ENCODE measurements around the gene MIPEP. TPM values are rescaled to one million over a fixed set of nuclear protein-coding genes. Genes with fewer than 3 reads are reported as not detected.

MIPEP gene
- total RNA-seq, 4 donors from 2014 or later, result 12.1 to 20.3 (median 16.0) TPM

- TF ChIP-seq CTCF (IDR thresholded peaks at IDR 0.05) (no peak), POLR2AphosphoS5 (IDR thresholded peaks at IDR 0.05) (no peak), EP300 (IDR thresholded peaks at IDR 0.05) (no peak), POLR2A (IDR thresholded peaks at IDR 0.05; ENCODE audit: low read depth) (no peak)
- 72% methylated on average over 3 of the region's 3 CpGs for WGBS
- peak overlapping the region in 1 of 4 donors; percentile 35 for H3K27ac ChIP-seq (replicated peaks in 1 of 4)
- no peak overlapping the region for H3K4me3 ChIP-seq
- H3K36me3 ChIP-seq, result peaks cover 0 to 3% (median 0%) of the 10 kb centered on the region in 4 donors
- no peaks in the 10 kb centered on the region for H3K9me3 ChIP-seq
- intact Hi-C loops (cut with DNase I), result no loop called here
- no peak for DNase-seq (ENCODE audit: extremely low spot score)
- H3K27me3 ChIP-seq, result no peaks in the 10 kb centered on the region
- H3K4me1 ChIP-seq, result peaks cover 0 to 23% (median 16%) of the 10 kb centered on the region in 4 donors
Measured at GRCh38 chr13:23811366-23812062, 77.7 kb downstream of the MIPEP start.

GRCh38 chr13:23810685-23811240 is 78.4 kb downstream of the MIPEP start:
- intact Hi-C loops (cut with DNase I), result no loop called here
- Histone ChIP-seq H3K27ac (replicated peaks in 1 of 4) (peak overlapping the region; percentile 35 to 61 (median 49)), H3K36me3 (peaks cover 0 to 4% (median 0%) of the 10 kb centered on the region in 4 donors), H3K27me3 (no peaks in the 10 kb centered on the region), H3K4me1 (peaks cover 0 to 23% (median 16%) of the 10 kb centered on the region in 4 donors), H3K9me3 (no peaks in the 10 kb centered on the region), H3K4me3 (no peak overlapping the region)
- TF ChIP-seq EP300 (IDR thresholded peaks at IDR 0.05), result no peak
- TF ChIP-seq CTCF (IDR thresholded peaks at IDR 0.05), result peak in 1 of 3 experiments; percentile 9
- no peak for DNase-seq (ENCODE audit: extremely low spot score)
- WGBS, result 52% methylated on average over 7 of the region's 7 CpGs

GRCh38 chr13:23808803-23809202 is 80.4 kb downstream of the MIPEP start:
- TF ChIP-seq POLR2A (IDR thresholded peaks at IDR 0.05; ENCODE audit: low read depth) (no peak), EP300 (IDR thresholded peaks at IDR 0.05) (no peak), CTCF (IDR thresholded peaks at IDR 0.05) (no peak), POLR2AphosphoS5 (IDR thresholded peaks at IDR 0.05) (no peak)
- Histone ChIP-seq H3K4me1 (peaks cover 0 to 23% (median 16%) of the 10 kb centered on the region in 4 donors), H3K27me3 (no peaks in the 10 kb centered on the region), H3K36me3 (peaks cover 0 to 16% (median 0%) of the 10 kb centered on the region in 4 donors), H3K9me3 (no peaks in the 10 kb centered on the region), H3K27ac (replicated peaks in 1 of 4) (no peak overlapping the region), H3K4me3 (no peak overlapping the region)
- no peak for DNase-seq (ENCODE audit: extremely low spot score)
- WGBS, result 73% methylated on average over 1 of the region's 1 CpG
- intact Hi-C loops (cut with DNase I), result no loop called here

- Histone ChIP-seq H3K4me3 (no peak overlapping the region), H3K9me3 (no peaks in the 10 kb centered on the region), H3K36me3 (peaks cover 0 to 16% (median 3%) of the 10 kb centered on the region in 4 donors), H3K4me1 (peaks cover 0 to 23% (median 14%) of the 10 kb centered on the region in 4 donors), H3K27me3 (no peaks in the 10 kb centered on the region), H3K27ac (replicated peaks in 1 of 4) (no peak overlapping the region)
- WGBS, result 57% methylated on average over 4 of the region's 4 CpGs
- TF ChIP-seq POLR2AphosphoS5 (IDR thresholded peaks at IDR 0.05) (no peak), EP300 (IDR thresholded peaks at IDR 0.05) (no peak), POLR2A (IDR thresholded peaks at IDR 0.05; ENCODE audit: low read depth) (no peak), CTCF (IDR thresholded peaks at IDR 0.05) (no peak)
- intact Hi-C loops (cut with DNase I), result no loop called here
- no peak for DNase-seq (ENCODE audit: extremely low spot score)
Measured at GRCh38 chr13:23806874-23807526, 82.2 kb downstream of the MIPEP start.
